GM12872 (cell line): Measurements from ENCODE around the gene ZSCAN12.

ENCODE experiments used
- TF ChIP-seq, protein P1 (sequence below): IDR thresholded peaks from 3 replicates; pipeline ENCODE4 v1.5.1; 2011; ENCODE audit warnings: low read depth, mild to moderate bottlenecking, low read length, moderate library complexity; ENCODE audit not compliant: insufficient read depth

Gene ZSCAN12

GRCh38 chr6:28330041-28330440, 69.5 kb downstream of the ZSCAN12 start:
- TF ChIP-seq, protein P1, sequence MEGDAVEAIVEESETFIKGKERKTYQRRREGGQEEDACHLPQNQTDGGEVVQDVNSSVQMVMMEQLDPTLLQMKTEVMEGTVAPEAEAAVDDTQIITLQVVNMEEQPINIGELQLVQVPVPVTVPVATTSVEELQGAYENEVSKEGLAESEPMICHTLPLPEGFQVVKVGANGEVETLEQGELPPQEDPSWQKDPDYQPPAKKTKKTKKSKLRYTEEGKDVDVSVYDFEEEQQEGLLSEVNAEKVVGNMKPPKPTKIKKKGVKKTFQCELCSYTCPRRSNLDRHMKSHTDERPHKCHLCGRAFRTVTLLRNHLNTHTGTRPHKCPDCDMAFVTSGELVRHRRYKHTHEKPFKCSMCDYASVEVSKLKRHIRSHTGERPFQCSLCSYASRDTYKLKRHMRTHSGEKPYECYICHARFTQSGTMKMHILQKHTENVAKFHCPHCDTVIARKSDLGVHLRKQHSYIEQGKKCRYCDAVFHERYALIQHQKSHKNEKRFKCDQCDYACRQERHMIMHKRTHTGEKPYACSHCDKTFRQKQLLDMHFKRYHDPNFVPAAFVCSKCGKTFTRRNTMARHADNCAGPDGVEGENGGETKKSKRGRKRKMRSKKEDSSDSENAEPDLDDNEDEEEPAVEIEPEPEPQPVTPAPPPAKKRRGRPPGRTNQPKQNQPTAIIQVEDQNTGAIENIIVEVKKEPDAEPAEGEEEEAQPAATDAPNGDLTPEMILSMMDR = no peak
